T follicular helper cell (primary cell): Measurements from ENCODE around the gene ZHX3.

Experiments used
- DNase-seq: peaks from one replicate; pipeline ENCODE4 v3.0.0-alpha.2; 2020; ENCODE audit warnings: low read depth

ZHX3 gene

DNA sequence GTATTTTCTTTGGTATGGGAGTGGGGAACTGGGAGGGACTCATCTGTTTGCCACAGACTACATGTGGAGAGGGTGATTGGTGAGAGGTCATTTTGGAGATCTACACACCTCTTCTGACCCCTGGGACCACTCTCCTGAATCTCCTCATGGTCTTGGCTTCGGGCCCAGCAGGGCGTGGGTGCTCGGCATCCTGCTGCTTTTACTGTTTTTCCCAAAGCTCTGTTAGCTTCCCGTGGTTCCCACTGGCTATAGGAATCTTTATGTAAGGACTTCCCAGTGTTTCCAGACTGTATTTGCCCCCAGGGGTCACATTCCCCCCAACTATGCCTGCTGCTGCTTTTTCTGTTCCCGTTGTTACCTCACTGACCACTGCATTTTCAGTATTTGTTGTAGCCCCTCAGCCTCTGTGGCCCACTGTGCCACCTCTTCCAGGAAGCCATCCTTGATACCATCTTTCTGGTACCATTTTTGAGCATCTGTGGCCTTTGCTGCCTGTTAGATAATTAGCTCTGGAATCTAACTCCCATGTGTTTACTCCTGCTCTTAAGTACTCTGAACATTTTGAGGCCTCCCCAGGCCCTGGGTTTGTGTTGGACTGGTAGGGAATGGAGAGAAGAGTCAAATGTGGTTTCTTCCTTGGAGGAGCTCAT is 165.3 kb downstream of the ZHX3 start:
- DNase-seq = no peak

DNA sequence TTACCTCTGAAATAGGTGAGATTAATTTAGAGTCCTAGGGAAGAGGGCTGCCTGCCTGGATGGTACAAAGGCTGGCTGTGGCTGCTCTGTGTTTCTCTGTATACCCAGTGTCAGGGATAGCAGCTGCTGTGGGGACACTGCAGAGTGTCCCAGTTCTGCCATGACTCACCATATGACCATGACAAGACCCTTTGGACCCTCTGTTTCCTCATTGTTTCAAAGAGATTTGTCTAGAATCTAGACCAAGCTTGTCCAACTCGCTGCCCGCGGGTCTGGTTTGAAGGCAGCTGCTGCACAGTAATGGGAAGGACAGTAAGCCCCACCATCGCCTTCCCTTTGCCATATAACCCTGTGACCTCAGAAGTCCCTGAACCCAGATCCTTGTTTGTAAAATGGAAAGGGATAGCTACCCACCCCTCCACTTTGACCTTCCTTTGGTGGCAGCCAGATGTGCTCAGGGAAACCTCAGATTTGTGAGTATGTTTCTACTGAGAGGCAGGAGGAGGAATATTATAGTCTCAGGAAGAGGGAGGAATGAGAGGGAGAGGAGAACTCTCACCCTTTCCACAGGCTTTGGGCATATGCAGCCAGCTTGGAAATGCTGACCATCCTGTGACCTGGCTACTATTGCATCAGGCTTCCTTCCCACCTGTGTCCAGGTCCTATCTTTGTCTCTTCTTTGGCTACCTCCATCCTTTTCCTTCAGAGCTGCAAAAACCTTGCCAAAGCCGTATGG is 166.2 kb downstream of the ZHX3 start:
- DNase-seq = no peak

DNA sequence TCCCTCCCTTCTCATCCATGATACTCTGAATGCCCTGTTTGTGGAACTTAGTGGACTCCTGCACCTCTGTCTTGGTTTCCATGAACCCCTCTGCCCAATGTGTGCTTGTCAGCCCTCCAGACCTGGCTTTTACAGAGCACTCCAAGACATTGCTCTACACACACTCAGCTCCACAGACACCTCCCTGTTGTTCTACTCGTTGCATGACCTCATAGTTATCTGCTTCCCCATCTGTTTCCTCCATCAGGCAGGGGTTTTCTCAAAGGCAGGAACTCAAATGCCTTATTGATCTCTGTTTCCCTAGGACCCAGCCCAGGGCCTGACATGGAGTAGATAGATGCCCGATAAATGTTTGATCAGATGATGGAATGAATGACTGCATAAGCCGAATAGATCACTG is 166.9 kb downstream of the ZHX3 start:
- no peak for DNase-seq

DNA sequence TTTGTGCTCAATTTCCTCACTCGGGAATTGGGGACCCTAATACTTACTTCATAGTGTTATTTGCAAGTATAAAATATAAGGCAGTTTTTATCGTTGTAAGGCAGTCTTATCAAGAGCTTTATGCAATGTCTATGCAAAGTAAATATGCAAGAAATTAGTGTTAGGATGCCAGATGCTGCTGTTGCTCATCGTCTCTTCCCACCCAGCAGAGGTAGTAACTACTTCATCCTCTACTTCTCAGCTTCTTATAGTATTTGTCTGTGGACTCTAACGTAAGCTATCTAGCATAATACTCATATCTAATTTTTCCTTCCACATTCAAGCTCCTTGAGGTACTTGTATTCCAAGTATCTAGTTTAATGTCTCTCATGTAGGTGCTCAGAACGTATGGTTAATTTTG is 168.6 kb downstream of the ZHX3 start:
- DNase-seq = no peak

DNA sequence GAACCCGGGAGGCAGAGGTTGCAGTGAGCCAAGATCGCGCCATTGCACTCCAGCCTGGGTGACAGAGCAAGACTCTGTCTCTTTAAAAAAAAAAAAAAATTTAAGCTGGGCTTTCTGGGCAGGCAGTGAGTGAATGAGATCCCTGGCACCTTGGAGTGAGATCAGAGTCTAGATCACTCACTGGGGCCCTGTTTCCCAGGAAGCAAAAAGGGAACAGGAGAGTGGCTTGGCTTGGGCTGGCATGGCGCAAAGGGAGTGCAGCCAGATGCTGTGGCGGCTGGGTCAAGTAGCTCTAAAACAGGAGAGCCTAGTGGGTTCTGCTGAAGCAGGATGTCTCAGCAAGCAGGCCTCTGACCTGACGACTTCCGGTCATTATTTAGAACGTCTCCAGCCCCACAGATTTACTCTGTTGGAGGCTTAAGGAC is 169.8 kb downstream of the ZHX3 start:
- no peak for DNase-seq

- DNase-seq = no peak
Measured at GRCh38 chr20:41145821-41146620, 171.5 kb downstream of the ZHX3 start.

DNA sequence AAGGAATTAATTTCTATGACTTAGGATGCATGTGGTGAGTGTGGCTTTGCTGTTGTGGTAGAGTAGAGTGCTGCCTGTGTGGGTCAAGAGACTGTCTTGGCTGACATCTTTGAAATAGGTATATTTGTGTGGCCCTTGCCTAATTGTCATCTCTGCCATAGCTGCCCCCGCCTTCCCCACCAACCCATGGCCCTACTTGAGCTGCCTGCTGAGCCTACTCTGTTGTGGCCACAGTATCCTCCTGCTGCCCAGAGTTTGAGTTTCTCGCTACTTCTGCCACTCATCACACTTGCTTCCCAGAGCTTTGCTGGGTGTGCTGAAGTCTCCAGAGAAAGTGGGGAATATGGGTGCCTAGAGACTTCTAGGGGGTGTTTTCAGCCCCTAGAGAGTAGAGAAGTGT is 172.2 kb downstream of the ZHX3 start:
- DNase-seq = no peak

DNA sequence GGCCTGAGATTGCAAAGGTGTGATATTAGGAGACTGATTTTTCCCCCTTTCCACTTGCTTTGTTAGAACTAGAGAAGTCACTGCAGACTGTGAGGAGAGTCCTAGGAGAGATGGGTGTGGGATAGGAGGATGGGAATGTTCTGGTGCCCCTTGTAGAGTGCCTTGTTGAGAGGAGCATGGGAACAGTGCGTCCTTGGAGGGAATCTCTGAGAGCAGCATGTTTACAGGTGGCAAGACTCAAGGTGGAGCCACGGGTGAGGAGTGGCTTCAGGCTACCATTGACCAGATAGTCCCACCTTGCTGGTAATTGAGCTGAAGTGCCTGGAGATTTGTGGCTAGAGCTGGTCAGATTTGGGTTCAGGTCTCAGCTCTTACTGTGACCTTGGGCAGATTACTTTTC is 174.2 kb downstream of the ZHX3 start:
- no peak for DNase-seq

GRCh38 chr20:41142919-41143318 is 174.6 kb downstream of the ZHX3 start:
- DNase-seq = no peak

- no peak for DNase-seq
Measured at GRCh38 chr20:41142245-41142644, 175.3 kb downstream of the ZHX3 start.

DNA sequence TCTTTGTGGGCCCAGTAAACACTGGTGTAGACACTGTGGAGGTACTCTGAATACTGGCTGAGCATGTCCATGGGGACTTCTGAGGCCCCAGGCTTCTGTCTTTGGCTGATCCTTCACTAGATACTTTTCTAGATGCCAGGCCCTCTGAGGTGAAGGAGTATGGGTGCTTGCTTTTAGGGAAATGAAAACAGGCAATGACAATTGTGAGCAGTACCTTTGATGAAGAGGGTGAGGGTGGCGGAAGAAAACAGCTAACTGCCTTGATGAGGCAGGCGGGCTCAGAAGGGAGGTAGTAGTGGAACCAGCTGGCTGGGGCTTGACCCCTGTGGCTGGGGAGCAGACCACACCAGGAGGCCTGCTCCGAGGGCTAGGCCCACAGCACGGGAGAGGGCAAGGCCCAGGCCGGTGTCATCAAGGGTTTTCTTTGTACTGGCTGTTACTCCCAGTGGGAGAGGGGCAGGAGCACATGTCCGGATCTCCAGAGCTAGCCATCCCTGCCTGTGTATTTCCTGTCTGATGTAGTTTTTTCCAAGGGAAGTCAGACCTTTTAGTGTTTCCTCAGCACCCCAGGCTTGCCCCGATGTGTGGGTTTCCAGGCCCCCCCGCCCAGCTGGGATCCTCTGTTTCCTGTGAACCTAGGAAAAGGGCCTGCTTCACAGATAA is 176.2 kb downstream of the ZHX3 start:
- no peak for DNase-seq

- no peak for DNase-seq
Measured at GRCh38 chr20:41140226-41141133, 177.1 kb downstream of the ZHX3 start.

DNA sequence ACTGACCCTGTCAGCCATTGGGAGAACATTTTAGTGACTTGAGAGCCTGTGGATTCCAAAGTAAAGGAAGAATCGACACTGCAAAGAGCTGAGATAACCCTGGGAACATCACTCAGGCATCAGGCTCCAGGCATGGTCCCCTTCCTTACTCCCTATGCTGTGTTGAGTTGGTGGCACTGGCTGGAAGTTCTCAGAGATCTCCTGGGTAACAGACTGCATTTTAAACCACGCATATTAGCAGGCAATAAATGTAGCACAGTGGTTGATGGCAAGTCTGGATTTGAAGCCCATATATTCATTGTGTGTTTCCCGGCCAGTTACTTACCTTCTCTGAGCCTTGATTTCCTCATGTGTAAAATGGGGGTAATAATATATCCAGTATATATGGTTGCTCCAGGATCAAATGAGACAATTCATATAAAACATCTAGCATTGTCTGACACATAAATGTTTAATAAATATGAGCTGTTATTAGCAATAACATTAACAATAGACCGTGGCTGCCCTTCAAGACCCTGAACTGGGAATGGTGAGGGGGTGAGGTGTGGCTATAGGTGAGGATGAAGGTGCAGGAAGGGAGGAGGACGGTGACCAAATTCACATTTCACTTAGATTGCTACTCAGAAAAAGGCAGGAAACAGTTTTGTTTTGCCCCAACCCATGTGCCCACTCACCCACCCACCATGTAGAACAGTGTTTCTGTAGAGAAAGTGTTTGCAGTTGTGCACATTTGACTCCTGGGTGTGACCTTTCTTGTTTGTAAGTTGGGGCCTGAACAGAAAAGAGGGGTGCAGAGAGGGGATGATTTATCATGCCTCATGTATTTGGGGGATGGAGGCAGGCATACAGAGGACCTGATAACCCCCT is 178.1 kb downstream of the ZHX3 start:
- DNase-seq = no peak

DNA sequence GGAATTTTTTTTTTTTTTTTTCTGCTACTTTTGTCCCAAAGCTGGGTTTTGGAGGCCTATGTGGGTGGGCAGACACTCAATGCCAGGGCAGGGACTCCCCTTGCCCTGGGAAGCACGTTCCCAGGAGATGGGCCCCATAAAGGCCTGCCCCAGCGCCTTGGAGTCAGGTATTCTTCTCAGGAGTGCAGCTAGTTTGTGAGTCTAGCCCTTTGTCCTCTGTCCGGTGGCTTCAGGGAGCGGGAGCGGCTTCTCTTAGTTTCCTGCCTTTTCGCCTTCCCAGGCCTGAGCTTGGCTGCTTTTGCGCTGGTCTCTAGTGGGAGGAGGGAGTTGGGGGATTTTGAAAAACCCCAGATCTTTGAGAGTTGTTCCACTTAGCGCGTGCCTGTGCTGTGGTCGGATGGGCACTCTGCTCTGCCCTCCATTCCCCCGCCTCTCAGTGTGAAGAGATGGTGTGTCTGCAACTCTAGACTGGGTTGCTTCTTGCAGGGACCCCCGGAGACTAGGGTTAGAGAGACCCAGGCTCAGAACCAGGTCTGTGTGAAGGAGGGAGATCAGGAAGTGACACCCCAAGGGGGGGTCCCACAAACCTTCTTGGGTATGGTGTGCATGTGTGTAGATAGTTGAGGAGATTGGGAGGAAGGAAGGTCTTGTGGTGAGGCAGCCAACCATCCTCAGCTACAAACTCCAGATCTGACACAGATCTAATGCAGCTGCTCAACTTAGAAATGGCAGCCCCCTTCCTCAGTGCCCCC is 178.9 kb downstream of the ZHX3 start:
- DNase-seq = no peak

- peak; percentile 41 for DNase-seq
Measured at GRCh38 chr20:41137614-41138474, 179.7 kb downstream of the ZHX3 start.

DNA sequence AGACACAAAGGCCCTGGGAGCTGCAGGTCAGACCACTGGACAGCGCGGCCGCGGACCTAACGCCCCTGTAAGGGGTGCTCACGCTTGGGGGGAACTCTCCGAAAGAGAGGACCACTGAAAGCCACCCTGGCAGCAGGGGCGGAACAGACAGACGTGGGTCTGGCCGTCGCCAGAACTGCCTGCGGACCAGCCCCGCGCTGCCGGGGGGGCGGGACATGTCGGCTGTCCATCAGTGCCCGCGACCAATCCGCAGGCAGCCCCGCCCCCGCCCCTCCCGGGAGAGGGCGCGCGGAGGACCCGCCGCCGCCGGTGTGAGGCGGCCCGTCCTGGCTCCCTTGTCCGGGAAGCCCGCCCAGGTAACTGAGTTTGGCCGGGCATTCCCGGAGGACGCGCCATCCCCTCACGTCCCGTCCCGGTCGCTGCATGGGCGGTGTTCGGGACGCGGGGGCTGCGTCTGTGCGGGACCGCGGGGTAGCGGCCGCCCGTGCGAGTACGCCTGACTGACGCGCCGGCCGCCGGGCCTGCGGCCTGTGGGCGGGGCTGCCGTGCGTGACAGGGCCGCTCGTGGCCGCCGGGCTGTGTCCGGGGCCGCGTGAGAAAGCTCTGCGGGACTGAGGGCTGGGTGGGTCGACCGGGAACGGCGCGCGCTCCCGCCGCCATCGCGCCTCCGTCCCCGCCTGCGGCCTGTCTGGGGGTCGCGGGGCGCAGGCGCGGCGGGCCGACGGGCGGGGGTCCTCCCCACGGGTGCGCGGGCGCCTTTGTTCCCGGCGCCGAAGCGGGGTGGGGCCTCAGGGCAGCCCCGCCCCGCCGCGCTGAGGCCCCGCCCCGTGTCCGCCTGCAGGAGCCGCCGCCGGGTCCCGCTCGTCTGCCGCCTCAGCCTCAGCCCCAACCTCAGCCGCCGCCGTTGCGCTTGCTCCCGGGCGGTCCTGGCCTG is 180.6 kb downstream of the ZHX3 start, which contains the start of gene PLCG1:
TSS of gene PLCG1 (plus strand) at position 864 of the 934 bp plus-strand sequence. CDS start 99 bp downstream, outside the sequence.
- DNase-seq = peak; percentile 74
